Activated T-cell treated with anti-CD3 and anti-CD28 coated beads, Interleukin-2, amount 50 U/mL, for 1 hour (primary cell): Measurements from ENCODE around the gene CYP24A1.

ENCODE experiments used
- DNase-seq: peaks from one replicate; pipeline ENCODE4 v3.0.0-alpha.2; 2020

CYP24A1 gene

DNA sequence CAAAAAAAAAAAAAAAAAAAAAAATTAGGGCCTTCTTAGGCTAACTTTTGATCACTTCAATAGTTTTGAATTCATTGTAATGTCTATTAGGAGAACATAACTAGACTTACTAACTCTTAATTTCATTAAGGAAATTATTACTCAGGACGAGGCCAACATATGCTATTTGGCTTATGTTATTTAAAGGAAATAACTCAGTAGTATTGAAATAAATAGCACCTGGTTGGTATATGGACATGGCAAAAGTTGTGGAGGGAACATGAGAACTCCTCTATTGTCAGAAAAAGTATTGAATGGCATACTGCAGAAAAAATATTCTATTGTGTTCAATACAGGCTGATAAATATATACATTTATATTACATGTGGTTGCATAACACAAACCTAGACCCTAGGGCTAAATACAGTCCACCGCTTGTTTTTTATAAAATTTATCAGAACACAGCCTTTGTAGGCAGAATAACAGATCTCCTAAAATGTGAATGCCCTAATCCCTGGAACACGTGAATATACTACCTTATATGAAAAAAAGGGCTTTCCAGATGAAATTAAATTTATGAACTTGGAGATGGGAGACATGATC lies 18.0 kb downstream of the CYP24A1 start:
- no peak for DNase-seq

DNA sequence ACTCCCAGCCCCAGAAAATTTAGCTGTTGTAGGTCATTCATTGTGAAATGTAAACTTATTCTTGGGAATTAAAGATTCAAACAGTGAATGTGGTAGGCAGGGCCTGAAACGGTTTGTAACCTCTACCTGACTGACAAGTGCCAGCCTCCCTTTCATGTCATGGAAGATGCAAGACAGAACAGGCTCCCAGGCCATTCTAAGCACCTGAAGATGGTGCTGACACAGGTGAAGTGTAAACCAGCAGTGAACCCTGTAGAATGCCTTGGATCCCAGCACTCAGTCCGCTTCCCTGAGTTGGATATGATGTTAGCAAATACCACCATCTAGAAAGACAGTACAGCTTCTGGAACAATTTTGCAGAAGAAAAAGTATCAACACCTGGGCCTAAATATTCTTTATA lies 19.3 kb downstream of the CYP24A1 start:
- no peak for DNase-seq

DNA sequence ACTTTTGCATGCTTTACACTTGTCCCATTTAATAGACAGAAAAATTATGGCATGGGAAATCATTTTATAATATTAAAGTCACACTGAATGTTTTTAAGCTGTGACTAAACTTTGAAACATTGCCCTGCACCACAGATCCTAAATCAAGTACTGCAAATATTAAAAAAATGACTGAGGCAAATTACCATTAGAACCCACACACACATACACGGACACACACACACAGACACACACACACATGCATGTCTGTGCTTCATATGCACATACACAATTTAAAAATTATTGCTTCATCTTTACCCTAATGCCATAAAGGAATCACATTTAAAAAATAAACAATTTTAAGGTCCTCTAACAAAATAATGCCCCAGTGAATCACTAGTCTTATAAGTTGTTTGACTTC lies 19.9 kb downstream of the CYP24A1 start:
- no peak for DNase-seq

DNA sequence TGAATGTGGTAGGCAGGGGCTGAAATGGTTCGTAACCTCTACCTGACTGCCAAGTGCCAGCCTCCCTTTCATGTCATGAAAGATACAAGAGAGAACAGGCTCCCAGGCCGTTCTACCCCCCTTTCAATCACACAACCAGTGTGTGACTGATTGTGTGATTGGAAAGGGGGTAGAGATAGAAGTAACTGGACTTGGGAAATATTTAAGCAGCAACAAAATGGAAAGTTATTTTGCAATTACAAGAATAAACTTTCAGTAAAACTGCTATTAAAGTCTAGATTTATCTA lies 20.8 kb downstream of the CYP24A1 start:
- DNase-seq: no peak

DNA sequence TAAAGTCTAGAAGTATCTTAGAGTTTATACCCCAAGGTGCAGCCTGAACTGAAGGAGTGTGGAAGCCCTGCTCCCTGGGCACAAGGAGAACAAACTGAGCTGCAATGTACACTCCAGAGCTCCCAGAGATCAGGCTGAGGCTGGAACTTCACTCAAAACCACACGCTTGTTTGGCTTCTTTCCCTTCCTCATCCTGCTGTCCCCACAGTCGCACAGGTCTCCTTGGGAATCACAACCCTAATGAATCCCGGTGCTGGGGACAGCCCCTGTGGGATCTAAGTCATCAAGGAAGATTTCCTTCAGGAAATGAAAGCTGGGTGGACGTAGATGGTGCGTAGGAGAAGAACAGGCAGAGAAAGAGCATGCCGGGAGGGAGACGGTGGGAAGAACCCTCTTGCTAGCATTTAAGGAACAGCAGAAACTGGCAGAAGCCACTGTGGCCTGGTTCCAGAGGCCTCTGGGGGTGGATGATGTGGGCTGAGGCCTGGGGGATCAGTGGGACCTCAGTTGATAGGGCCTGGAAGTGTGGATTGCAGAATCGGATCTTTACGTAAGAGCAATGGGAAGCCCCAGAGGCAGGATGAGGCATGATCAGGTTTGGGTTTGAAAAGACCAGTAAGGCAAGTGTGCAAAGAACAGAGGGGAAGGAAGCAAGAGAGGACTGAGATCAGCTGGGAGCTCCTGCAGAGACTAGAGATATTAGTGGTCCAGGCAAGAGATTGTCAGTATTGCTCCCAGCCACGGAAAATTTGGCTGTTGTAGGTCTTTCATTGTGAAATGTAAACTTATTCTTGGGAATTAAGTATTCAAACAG lies 21.4 kb downstream of the CYP24A1 start:
- no peak for DNase-seq

DNA sequence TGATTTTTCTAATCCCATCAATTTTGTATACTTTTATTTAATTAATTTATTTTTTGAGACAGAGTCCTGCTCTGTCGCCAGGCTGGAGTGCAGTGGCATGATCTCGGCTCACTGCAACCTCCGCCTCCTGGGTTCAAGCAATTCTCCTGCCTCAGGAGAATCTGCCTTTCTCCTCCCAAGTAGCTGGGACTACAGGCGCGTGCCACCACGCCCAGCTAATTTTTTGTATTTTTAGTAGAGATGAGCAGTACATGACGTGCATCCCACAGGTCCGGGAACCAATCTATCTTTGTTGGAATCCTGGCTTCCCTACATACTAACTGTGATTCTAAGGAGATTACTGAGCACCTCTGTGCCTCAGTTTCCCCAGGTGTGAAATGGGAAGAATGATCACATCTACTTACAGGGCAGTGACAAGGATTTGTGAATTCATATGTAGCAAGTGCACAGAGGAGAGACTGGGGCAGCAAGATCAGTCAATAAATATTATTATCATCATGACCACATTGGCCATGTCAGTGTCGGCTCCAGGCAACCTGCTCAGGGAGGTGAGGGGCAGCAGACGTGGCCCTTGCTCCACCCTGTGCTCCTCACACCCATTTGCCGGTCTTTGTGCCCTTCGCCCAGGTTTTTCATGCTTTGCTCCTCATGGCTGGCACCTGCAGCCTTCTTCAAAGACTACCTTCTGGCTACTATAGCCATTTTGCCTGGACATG lies 22.1 kb downstream of the CYP24A1 start:
- no peak for DNase-seq

- DNase-seq: no peak
Observed at GRCh38 chr20:54151075-54151439, 22.7 kb downstream of the CYP24A1 start.

DNA sequence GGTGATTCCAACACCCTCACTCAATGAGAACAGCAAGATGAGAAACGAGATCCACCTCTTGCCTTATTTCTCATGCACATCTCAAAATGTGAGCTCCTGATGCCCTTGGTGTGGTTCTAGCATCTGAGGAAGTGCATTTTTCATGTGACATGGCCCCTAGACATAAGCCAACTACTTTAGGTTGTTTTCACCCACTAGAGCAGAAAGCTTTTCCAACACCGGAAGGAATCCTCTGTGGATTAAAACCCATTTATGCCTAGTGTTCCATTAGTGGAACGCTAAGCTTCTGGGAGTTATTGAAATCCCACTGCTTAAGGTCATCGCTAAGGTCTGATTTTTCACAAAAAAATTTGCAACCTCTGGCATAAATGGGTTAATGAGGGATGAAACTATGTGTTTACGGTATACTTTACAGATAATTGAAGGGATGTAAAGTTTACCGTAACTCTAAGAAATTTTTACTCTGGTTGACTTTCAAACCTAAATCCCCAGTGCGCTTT lies 24.0 kb downstream of the CYP24A1 start:
- DNase-seq: no peak

DNA sequence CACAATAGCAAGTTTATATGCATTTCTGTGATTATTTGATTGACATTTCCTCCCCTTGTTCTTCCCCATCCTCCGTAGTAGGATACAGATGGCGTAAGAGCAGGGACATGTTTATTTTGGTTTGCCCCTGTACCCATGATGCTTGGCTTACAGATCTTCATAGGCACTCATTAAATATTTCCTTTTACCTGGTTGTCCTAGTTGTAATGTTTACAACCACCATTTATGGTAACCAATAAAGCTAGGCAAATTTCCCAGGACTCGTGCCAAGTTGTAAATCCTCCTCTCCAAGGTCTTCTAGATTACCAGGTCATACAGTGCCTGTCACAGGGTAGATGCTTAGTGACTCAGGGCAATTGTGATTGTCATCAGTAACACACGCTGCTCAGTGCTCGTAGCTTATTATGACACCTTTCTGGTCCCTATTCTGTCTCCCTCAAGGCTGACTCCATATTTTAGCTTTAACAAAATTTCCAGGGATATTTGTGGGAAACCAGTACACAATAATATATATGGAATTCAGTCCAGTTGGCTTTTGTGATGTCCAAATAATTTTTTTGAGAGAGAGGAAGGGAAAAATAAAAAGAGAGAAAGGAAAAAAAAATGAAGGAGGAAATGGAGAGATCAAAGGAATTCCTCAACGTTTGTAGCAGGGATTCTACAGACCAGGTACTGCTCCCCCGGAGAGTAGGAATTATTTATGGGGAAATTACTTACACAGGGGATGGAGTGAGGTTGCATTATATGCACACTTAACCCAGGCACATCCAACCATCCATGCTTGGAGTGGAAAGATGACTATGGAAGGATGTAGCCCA lies 24.6 kb downstream of the CYP24A1 start:
- DNase-seq: no peak

DNA sequence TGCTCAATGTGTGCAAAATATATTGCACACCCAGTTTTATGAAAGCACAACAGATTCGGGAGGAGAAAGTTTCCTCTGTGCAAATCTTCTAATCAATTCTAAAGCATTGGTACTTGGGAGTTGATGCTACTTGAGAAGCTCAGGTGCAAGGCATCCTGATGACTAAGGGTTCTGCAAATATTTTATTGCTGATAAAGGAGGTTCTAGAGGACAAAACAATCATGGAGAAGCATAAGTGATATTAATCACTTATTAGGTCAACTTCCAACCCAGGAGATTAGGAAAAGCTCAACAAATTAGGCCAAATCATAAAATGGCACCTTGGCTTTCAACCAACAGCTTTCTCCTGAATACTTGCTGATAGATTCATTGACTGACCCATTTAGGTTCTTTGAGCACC lies 27.1 kb downstream of the CYP24A1 start:
- no peak for DNase-seq

GRCh38 chr20:54144847-54145414 lies 28.9 kb downstream of the CYP24A1 start:
- no peak for DNase-seq

- DNase-seq: no peak
Observed at GRCh38 chr20:54140927-54141566, 32.7 kb downstream of the CYP24A1 start.

DNA sequence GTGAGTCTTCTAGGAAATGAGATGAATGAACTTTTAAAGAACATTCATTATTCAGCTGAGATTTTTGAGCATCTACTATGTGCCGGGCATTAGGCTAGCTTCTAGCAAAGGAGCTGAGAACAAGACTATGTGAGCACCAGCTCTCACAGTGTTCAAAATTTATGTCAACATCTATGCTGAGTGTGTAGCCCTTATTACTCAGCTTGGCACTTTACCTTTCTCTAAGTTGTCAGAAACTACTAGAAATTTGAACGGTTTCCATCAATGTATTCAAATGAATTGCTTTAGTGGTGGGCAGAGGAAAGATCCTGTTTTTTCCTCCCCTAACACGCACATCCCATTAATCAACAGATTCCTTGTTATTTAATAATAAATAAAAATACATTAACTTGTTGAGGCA lies 33.3 kb downstream of the CYP24A1 start:
- no peak for DNase-seq

DNA sequence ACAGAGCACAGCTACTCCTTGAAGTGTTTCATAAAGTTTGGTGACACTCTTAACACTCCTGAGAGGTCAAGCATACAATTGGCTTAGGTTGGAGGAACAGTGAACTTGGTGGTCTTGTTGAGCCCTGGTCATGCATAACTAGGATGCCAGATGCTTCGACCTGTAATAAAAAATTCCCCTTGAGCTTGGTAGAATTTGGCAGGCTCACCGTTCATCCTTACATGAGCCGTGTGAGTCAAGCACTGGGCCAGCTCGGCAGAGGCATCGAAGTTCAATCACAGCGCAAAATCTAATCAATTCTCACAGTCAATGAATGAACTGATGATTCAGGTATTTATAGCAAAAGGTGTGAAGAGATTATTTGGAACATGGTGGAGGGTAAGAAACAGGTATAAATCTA lies 33.7 kb downstream of the CYP24A1 start:
- DNase-seq: no peak

- DNase-seq: no peak
Observed at GRCh38 chr20:54139188-54139587, 34.6 kb downstream of the CYP24A1 start.

DNA sequence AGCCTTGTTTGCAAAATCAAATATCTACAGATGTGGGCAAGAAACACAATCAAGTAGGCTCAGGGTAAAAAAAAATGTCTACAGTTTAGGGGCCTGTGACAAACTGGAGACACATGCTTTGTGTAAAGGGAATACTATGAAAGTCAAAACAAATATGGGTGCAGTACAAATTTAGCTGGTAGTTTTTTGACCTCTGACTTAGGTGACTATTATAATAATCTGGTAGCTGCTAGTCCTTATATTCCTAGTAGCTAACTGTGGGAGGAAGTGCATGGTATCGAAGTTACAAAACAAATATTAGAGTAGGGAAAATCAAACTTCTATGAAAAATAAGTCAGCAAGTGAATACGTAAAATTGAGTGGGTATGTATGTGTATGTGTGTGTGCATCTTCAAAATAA lies 35.4 kb downstream of the CYP24A1 start:
- DNase-seq: no peak

DNA sequence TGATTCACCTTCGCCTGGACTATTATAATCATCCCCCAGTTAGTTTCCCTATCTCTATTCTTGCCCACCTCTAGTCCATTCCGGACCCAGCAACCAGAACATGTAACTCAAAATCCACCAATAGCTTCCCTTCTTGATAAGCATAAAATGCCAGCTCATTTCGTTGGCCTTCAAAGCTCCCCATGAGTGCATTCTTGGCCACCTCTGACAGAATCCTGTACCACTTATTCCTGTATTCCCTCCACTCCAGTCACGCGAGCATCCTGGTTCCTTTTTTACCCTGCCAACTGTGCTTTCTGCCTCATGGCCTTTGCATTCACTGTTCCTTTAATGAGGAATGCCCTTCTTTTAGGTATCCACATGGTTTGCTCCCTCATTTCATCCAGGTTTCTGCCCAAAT lies 36.7 kb downstream of the CYP24A1 start:
- DNase-seq: no peak

DNA sequence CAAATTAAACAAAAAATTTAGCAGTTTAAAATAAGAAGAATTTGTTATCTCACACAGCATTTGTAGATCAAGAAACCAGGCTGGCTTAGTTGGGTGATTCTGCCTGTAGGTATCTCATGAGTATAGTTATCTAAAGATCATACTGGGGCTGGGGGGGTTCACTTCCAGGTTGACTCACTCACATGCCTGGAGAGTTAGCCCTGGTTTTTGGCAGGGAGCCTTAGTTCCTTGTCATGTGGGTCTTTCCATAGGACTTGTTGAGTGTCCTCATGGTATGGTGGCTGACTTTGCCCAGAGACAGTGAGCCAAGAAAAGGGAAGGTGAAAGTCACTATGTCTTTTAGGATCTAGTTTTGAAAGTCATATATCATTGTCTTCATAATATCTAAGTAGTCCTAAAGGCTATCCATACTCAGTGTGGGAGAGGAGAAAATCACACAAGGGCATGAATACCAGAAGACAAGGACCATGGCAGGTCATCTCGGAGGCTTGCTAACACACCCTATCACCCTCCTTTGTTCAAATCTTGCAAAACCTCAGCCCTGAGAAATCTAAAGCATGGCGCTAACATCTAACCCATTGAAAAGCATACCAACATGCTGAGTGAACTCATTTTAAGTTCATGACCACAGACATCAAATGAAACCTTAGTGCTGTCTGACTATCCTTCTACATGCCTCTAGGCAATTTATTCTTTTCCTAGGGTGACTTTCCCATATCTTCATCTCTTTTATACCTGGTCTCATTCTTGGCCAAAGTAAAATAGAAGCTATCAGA lies 39.2 kb downstream of the CYP24A1 start:
- no peak for DNase-seq

DNA sequence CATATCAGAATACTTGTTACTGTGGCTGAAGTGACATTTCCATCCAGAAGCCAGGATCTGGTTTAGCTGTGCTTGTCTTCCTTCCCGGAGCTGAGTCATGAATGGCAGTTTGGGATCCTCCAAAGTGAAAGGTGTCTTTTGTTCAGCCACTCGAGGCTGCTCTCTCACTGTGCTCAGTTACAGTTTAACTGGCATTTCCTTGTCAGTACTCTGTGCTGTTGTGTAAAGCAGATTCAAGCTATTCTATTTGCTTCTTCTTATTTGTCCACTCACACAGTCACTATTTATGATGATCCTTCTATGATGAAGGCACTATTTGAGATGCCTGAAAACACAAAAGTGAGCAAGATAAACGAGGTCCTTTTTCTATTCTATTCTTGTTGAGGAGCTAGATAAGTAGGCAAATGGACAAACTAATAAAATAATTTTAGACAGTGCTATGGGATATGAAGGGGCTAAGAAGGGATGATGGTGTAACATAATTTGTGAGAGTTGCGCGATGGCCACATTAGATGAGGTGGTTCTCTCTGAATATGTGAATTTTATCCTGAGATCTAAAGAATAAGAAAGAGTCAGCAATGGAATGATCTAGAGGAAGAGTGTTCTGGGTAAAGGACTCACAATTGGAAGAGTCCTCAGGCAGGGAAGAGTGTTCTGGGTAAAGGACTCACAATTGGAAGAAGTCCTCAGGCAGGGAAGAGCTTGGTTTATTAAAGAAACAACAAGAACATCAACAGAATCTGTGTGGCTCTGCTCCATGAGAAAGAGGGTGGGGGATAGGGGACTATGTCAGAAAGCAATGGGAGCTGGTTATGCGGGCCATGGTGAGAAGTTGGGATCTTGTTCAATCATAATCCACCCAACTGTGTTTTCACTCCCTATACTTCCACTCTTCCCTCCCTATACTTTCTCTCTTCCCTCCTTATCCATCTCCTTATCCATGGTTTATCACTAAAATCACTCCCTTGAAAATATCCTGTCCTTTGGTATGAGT lies 40.1 kb downstream of the CYP24A1 start:
- DNase-seq: no peak
